ENCODE data around the gene RAPGEF2.

- TF ChIP-seq CTBP1 (IDR thresholded peaks at IDR 0.05; ENCODE audit: borderline replicate concordance) (no peak), SP1 (IDR thresholded peaks at IDR 0.05) (no peak), TARDBP (IDR thresholded peaks at IDR 0.05) (no peak), HDGF (IDR thresholded peaks at IDR 0.05; ENCODE audit: borderline replicate concordance) (no peak), FOXK2 (IDR thresholded peaks at IDR 0.05) (no peak), ZNF384 (IDR thresholded peaks at IDR 0.05) (no peak), FOXM1 (IDR thresholded peaks at IDR 0.05; ENCODE audit: borderline replicate concordance) (no peak), LEF1 (IDR thresholded peaks at IDR 0.05; ENCODE audit: borderline replicate concordance) (no peak), BHLHE40 (IDR thresholded peaks at IDR 0.05; ENCODE audit: borderline replicate concordance) (no peak), FOXA1 (IDR thresholded peaks at IDR 0.05) (no peak), ARNT (IDR thresholded peaks at IDR 0.05) (no peak), SUZ12 (IDR thresholded peaks at IDR 0.05) (no peak), ELF4 (IDR thresholded peaks at IDR 0.05) (no peak), NFRKB (IDR thresholded peaks at IDR 0.05) (no peak)
Observed at GRCh38 chr4:159279084-159279483, 176.2 kb downstream of the RAPGEF2 start.
